Activated effector memory CD4-positive, alpha-beta T cell treated with anti-CD3 and anti-CD28 coated beads, Interleukin-2, amount 50 U/mL, for 16 hours (primary cell): ENCODE measurements around the gene C1GALT1.
A peak's percentile ranks its signal among the peaks of the same experiment; 100 is the strongest.
"Not testable (repeated sequence)": the region's sequence is repeated elsewhere in the genome, so short reads cannot be mapped to it uniquely, and the experiment has no call there.

ENCODE experiments used
- DNase-seq: peaks from one replicate; pipeline ENCODE4 v3.0.0-alpha.2; 2020

The C1GALT1 gene

GRCh38 chr7:7173956-7174632 lies 8.2 kb upstream of the C1GALT1 start:
- no peak for DNase-seq

GRCh38 chr7:7175075-7175695 lies 7.2 kb upstream of the C1GALT1 start:
- no peak for DNase-seq

- DNase-seq = no peak
Observed at GRCh38 chr7:7176406-7177043, 5.8 kb upstream of the C1GALT1 start.

GRCh38 chr7:7177044-7177517 lies 5.3 kb upstream of the C1GALT1 start:
- DNase-seq = no peak

- no peak for DNase-seq
Observed at GRCh38 chr7:7178081-7178480, 4.3 kb upstream of the C1GALT1 start.

GRCh38 chr7:7178906-7179305 lies 3.4 kb upstream of the C1GALT1 start:
- DNase-seq = no peak

GRCh38 chr7:7180725-7181449 lies 1.5 kb upstream of the C1GALT1 start:
- DNase-seq = no peak

GRCh38 chr7:7181519-7182155 lies 707 bp upstream of the C1GALT1 start:
- peak; percentile 79 for DNase-seq

- peak; percentile 85 for DNase-seq
Observed at GRCh38 chr7:7183061-7183837, 905 bp downstream of the C1GALT1 start.

GRCh38 chr7:7183838-7184463 lies 1.6 kb downstream of the C1GALT1 start:
- no peak for DNase-seq

GRCh38 chr7:7185371-7185989 lies 3.1 kb downstream of the C1GALT1 start:
- DNase-seq = no peak

- DNase-seq = no peak
Observed at GRCh38 chr7:7188091-7188490, 5.7 kb downstream of the C1GALT1 start.

- DNase-seq = no peak
Observed at GRCh38 chr7:7188742-7189141, 6.4 kb downstream of the C1GALT1 start.

- DNase-seq = no peak
Observed at GRCh38 chr7:7190142-7190541, 7.8 kb downstream of the C1GALT1 start.

GRCh38 chr7:7191137-7191536 lies 8.8 kb downstream of the C1GALT1 start:
- no peak for DNase-seq

GRCh38 chr7:7192798-7193788 lies 10.7 kb downstream of the C1GALT1 start:
- not testable (repeated sequence) for DNase-seq

- DNase-seq = not testable (repeated sequence)
Observed at GRCh38 chr7:7199592-7199991, 17.2 kb downstream of the C1GALT1 start.

- not testable (repeated sequence) for DNase-seq
Observed at GRCh38 chr7:7200255-7200654, 17.9 kb downstream of the C1GALT1 start.

- peak; percentile 72 for DNase-seq
Observed at GRCh38 chr7:7201578-7202374, 19.4 kb downstream of the C1GALT1 start.
